ENCODE data around the gene CDRT15.

The CDRT15 gene

GRCh38 chr17:14214271-14214670 lies 22.4 kb downstream of the CDRT15 start:
- DNase-seq (ENCODE audit: low spot score): no peak
- H3K9me3 ChIP-seq (ENCODE audit: severe bottlenecking): no peaks in the 10 kb centered on the region

GRCh38 chr17:14212401-14212800 lies 24.3 kb downstream of the CDRT15 start:
- Histone ChIP-seq H3K36me3 (ENCODE audit: low read depth) (0 out of 2 replicates have a peak, but pooled peaks cover 8% of the 10 kb centered on the region), H3K9me3 (ENCODE audit: severe bottlenecking) (no peaks in the 10 kb centered on the region), H3K27ac (ENCODE audit: poor library complexity, severe bottlenecking) (no peak overlapping the region), H3K4me3 (ENCODE audit: severe bottlenecking) (no peak overlapping the region), H3K27me3 (ENCODE audit: insufficient read depth, poor library complexity, severe bottlenecking) (no peaks in the 10 kb centered on the region), H3K4me1 (ENCODE audit: insufficient read depth, poor library complexity, severe bottlenecking) (no peaks in the 10 kb centered on the region)
- DNase-seq (ENCODE audit: low spot score): no peak
- TF ChIP-seq CTCF (IDR thresholded peaks at IDR 0.05; ENCODE audit: poor library complexity, severe bottlenecking): no peak
- ATAC-seq (ENCODE audit: low read depth): no peak

More at GRCh38 chr17:14214271-14214670, 22.4 kb downstream of the CDRT15 start:
- Histone ChIP-seq H3K4me1 (ENCODE audit: insufficient read depth, poor library complexity, severe bottlenecking) (no peaks in the 10 kb centered on the region), H3K27ac (ENCODE audit: poor library complexity, severe bottlenecking) (no peak overlapping the region), H3K27me3 (ENCODE audit: insufficient read depth, poor library complexity, severe bottlenecking) (no peaks in the 10 kb centered on the region), H3K4me3 (ENCODE audit: severe bottlenecking) (no peak overlapping the region), H3K36me3 (ENCODE audit: low read depth) (no peaks in the 10 kb centered on the region)
- ATAC-seq (ENCODE audit: low read depth): no peak
- TF ChIP-seq CTCF (IDR thresholded peaks at IDR 0.05; ENCODE audit: poor library complexity, severe bottlenecking): no peak

GRCh38 chr17:14211801-14212200 lies 24.9 kb downstream of the CDRT15 start:
- no peaks in the 10 kb centered on the region for H3K4me1 ChIP-seq (ENCODE audit: insufficient read depth, poor library complexity, severe bottlenecking)
- no peak overlapping the region for H3K4me3 ChIP-seq (ENCODE audit: severe bottlenecking)
- DNase-seq (ENCODE audit: low spot score): no peak
- H3K27me3 ChIP-seq (ENCODE audit: insufficient read depth, poor library complexity, severe bottlenecking): no peaks in the 10 kb centered on the region
- TF ChIP-seq CTCF (IDR thresholded peaks at IDR 0.05; ENCODE audit: poor library complexity, severe bottlenecking): no peak
- 0 out of 2 replicates have a peak, but pooled peaks cover 10% of the 10 kb centered on the region for H3K36me3 ChIP-seq (ENCODE audit: low read depth)
- no peak for ATAC-seq (ENCODE audit: low read depth)
- no peak overlapping the region for H3K27ac ChIP-seq (ENCODE audit: poor library complexity, severe bottlenecking)
- no peaks in the 10 kb centered on the region for H3K9me3 ChIP-seq (ENCODE audit: severe bottlenecking)

GRCh38 chr17:14211246-14211645 lies 25.4 kb downstream of the CDRT15 start:
- Histone ChIP-seq H3K4me3 (ENCODE audit: severe bottlenecking) (no peak overlapping the region), H3K27ac (ENCODE audit: poor library complexity, severe bottlenecking) (no peak overlapping the region), H3K4me1 (ENCODE audit: insufficient read depth, poor library complexity, severe bottlenecking) (peaks cover 2% of the 10 kb centered on the region), H3K27me3 (ENCODE audit: insufficient read depth, poor library complexity, severe bottlenecking) (no peaks in the 10 kb centered on the region), H3K9me3 (ENCODE audit: severe bottlenecking) (no peaks in the 10 kb centered on the region), H3K36me3 (ENCODE audit: low read depth) (0 out of 2 replicates have a peak, but pooled peaks cover 10% of the 10 kb centered on the region)
- ATAC-seq (ENCODE audit: low read depth) (no peak), DNase-seq (ENCODE audit: low spot score) (no peak)
- TF ChIP-seq CTCF (IDR thresholded peaks at IDR 0.05; ENCODE audit: poor library complexity, severe bottlenecking): no peak

GRCh38 chr17:14209215-14209614 lies 27.4 kb downstream of the CDRT15 start:
- peaks cover 7% of the 10 kb centered on the region for H3K4me1 ChIP-seq (ENCODE audit: insufficient read depth, poor library complexity, severe bottlenecking)
- no peak overlapping the region for H3K4me3 ChIP-seq (ENCODE audit: severe bottlenecking)
- H3K27me3 ChIP-seq (ENCODE audit: insufficient read depth, poor library complexity, severe bottlenecking): no peaks in the 10 kb centered on the region
- H3K36me3 ChIP-seq (ENCODE audit: low read depth): 0 out of 2 replicates have a peak, but pooled peaks cover 10% of the 10 kb centered on the region
- ATAC-seq (ENCODE audit: low read depth) (no peak), DNase-seq (ENCODE audit: low spot score) (no peak)
- H3K9me3 ChIP-seq (ENCODE audit: severe bottlenecking): no peaks in the 10 kb centered on the region
- no peak overlapping the region for H3K27ac ChIP-seq (ENCODE audit: poor library complexity, severe bottlenecking)
- no peak for TF ChIP-seq CTCF (IDR thresholded peaks at IDR 0.05; ENCODE audit: poor library complexity, severe bottlenecking)
